Omental fat pad (tissue), 4 donors: ENCODE measurements around the gene C1GALT1C1L. TPM values are rescaled to one million over a fixed set of nuclear protein-coding genes. Genes with fewer than 3 reads are reported as not detected.
"Not testable (repeated sequence)": the region's sequence is repeated elsewhere in the genome, so short reads cannot be mapped to it uniquely, and the experiment has no call there.

ENCODE experiments used
- ATAC-seq: fragments of 150-250 bp; one replicate; pipeline ENCODE4 v1.9.1; 2016; ENCODE audit warnings: mild to moderate bottlenecking, moderate library complexity; ENCODE audit not compliant: low FRiP score
- DNase-seq: peaks from one replicate; pipeline ENCODE4 v3.0.0-alpha.2; 2019; ENCODE audit warnings: low spot score
- total RNA-seq, 4 donors: library from RNA; depleted of rRNA; stranded (reverse); fragments of >200 nt; gene quantifications; one replicate each; pipeline ENCODE4 v1.1.0, GENCODE V29; 2016
- TF ChIP-seq, protein P1 (sequence below), 3 donors: fragments of 450-650 bp; IDR thresholded peaks; one replicate each; pipeline ENCODE4 v1.5.1; 2016 to 2017; ENCODE audit warnings: antibody characterized with exemption in 3 of 3, mild to moderate bottlenecking in 3 of 3, moderate library complexity in 2 of 3

C1GALT1C1L gene
- total RNA-seq, 4 donors from 2014 or later, result 0.56 to 2.2 (median 1.2) TPM; not detected in 1

DNA sequence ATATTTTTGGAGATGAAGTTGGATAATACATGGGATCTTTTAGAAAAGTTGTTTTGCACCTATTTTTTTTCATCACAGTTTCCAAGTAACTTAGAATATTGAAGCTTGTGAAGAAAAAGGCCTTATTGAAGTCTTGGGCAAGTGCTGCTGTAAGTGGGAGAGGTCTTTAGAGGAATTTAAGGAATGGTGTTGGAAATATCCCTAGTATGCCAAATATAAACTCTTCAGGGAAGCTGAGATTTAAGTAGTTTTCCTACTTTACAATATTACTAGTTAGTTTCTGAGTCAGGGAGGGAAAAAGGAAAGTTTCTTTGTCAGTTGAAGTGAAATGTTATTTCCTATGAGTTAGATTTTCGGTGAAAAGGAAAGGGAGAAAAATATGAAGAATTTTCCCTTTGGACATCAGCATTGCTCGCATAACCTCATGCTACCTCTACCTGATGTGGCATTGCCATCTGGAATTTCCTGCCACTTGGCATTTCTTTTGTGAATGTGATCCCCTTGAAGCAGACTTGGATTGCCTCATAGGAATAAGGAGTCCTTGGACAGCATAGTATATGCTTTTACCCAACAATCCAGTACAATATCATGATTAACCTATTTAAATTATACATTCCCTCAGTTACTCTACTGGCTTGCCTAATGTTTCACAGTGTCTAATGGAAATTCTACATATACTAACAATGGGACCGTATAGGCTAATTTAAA, 27.1 kb downstream of the C1GALT1C1L start:
- ATAC-seq, result peak; percentile 53
- TF ChIP-seq, protein P1, sequence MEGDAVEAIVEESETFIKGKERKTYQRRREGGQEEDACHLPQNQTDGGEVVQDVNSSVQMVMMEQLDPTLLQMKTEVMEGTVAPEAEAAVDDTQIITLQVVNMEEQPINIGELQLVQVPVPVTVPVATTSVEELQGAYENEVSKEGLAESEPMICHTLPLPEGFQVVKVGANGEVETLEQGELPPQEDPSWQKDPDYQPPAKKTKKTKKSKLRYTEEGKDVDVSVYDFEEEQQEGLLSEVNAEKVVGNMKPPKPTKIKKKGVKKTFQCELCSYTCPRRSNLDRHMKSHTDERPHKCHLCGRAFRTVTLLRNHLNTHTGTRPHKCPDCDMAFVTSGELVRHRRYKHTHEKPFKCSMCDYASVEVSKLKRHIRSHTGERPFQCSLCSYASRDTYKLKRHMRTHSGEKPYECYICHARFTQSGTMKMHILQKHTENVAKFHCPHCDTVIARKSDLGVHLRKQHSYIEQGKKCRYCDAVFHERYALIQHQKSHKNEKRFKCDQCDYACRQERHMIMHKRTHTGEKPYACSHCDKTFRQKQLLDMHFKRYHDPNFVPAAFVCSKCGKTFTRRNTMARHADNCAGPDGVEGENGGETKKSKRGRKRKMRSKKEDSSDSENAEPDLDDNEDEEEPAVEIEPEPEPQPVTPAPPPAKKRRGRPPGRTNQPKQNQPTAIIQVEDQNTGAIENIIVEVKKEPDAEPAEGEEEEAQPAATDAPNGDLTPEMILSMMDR (IDR thresholded peaks at IDR 0.05), result no peak
- DNase-seq, result no peak

DNA sequence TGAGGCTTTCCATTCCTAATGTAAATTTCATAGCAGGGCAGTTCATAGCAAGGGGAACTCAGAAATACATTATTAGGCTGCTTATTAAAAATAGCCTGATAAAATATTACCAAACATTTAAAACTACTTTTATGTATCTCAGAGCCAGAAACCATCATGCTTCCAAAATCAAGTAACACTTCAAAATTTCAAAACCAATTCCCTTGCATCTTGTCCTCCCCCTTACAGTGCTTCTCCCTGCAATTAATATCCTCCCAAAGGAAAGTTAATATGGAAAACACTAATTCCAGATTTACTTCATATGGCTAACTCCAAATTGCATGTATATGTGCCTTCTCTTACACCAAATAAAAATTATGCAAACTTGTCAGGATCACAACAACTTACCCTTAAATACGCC, 32.5 kb downstream of the C1GALT1C1L start:
- ATAC-seq (no peak), DNase-seq (no peak)
- TF ChIP-seq, protein P1 (IDR thresholded peaks at IDR 0.05), result no peak

DNA sequence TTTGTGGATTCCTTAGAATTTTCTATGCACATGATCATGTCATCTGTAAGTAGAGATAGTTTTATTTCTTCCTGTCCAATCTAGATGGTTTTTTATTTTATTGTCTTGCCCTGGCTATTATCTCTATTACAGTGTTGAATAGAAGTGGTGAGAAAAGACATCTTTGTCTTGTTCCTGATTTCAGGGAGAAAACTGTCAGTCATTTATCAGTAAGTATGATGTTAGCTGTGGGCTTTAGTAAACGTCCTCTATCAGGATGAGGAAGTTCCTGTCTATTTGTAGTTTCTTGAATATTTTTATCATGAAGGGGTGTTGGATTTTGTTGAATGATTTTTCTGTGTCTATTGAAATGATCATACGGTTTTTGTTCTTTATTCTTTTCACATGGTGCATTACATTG, 33.9 kb downstream of the C1GALT1C1L start:
- DNase-seq (no peak), ATAC-seq (no peak)
- TF ChIP-seq, protein P1 (IDR thresholded peaks at IDR 0.05), result no peak

DNA sequence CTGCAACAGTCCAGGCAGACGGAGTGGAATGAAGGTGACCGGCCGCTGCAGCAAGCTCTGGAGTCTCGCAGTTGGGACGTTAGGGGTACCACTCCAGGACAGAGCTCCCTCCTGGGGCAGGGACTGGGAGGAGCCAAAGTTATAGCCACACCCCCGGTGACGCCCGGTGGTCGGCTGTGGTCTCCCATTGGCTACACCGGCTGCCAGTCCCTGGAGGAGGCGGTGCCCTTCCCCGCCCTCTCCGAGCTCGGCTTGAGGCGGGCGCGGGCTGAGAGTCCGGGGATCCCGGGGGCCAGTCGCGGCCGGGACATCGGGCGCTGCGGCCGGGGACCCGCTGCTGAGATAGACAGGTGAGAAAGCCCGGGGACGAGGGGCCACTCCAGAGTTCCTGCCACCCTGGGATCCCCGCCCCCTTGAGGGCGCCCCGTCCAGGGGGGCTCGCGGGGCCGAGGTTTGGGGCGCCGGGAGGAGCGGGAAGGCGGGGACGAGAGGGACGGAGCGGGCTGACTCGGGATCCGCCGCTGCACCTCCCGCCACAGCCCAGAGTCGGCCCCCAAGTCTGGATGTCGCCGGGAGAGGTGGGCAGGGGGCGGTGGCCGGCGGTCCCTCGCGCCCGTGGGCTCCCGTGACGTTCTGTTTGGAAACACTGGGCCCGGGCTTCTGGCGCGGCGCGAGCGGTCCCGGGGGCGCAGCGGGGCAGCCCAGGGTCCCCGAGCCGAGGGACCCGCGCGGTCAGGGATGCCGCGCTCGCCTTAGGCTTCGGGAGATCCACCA, 39.0 kb downstream of the C1GALT1C1L start, which contains the start of gene PLEKHH2:
PLEKHH2 (plus strand) TSS at position 231 of the 774 bp plus-strand sequence. CDS start 7,414 bp downstream, outside the sequence.
- ATAC-seq, result peak; percentile 95
- TF ChIP-seq, protein P1 (IDR thresholded peaks at IDR 0.05), result no peak
- peak; percentile 88 for DNase-seq

DNA sequence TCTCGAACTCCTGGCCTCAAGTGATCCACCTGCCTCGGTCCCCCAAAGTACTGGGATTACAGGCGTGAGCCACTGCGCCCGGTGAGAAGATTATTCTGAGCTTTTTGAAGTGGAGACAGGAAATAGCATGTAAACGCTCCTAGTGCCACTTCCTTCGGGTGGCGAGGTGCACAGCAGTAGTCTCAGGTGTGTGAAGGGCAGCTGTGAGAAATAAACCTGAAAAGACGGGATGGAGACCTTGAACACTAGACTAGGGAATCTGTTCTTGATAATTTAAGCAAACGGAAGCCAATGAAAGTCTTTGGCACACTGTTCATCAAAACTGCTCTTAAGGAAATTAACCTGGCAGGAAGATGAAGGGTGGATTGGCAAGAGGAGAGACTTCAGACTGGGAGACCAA, 39.6 kb downstream of the C1GALT1C1L start:
- TF ChIP-seq, protein P1 (IDR thresholded peaks at IDR 0.05), result no peak
- DNase-seq, result no peak
- no peak for ATAC-seq

DNA sequence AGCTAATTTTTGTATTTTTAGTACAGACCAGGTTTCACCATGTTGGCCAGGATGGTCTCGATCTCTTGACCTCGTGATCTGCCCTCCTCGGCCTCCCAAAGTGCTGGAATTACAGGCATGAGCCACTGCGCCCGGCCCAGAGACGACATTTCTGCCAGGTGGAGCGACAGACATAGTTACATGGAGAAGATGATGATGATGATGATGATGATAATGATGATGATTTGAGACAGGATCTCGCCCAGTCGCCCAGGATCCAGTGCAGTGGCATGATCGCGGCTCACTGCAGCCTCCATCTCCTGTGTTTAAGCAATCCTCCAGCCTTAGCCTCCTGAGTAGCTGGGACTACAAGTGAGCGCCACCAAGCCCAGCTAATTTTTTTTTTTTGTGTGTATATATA, 40.1 kb downstream of the C1GALT1C1L start:
- not testable (repeated sequence) for DNase-seq, ATAC-seq

DNA sequence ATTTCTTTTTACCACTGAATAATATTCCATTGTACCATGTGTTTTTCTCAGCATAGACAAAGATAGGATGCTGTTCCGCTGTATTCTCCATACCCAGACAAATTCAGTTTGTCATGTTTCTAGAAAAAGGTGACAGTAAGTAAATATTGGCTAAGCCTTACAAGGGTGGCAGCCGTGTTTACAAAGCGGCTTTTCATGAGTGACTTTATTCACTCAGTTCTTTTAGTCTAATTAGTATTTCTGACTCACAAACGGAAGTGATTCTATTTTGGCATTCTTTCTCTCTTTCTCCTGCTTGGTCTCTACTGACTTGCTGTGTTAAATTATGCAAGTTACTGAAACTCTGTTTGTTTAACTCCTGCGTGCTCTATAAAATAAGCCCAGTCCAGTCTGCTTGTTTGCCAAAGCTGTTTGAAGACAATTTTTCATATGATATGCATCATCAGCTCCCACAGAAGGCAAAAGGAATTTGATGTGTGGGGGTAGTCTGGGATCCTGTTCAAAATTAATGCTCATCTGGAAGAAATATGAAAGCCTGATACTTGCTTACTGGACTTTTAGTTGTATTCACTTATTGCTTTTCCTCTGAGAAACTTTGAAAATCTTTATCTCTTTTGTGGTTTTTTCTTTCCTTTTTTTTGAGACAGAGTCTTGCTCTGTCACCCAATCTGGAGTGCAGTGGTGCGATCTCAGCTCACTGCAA, 41.5 kb downstream of the C1GALT1C1L start:
- peak; percentile 54 for ATAC-seq
- TF ChIP-seq, protein P1 (IDR thresholded peaks at IDR 0.05), result no peak
- no peak for DNase-seq
